ENCODE results near the gene AKAP6. TPM values are rescaled to one million over a fixed set of nuclear protein-coding genes. Genes with fewer than 3 reads are reported as not detected.
"Not testable (repeated sequence)": the region's sequence is repeated elsewhere in the genome, so short reads cannot be mapped to it uniquely, and the experiment has no call there.

The AKAP6 gene
- total RNA-seq, 1 donor from 2014 or later = 1.3 TPM

GRCh38 chr14:32770422-32770821 is 441.3 kb downstream of the AKAP6 start:
- TF ChIP-seq CTCF (IDR thresholded peaks at IDR 0.05; ENCODE audit: insufficient read depth, low read length, poor library complexity, severe bottlenecking) = no peak
- Histone ChIP-seq H3K27me3 (ENCODE audit: control insufficient read depth, insufficient read depth, low read length) (no peaks in the 10 kb centered on the region), H3K4me3 (ENCODE audit: low read depth, low read length) (no peak overlapping the region), H3K36me3 (ENCODE audit: control insufficient read depth, insufficient read depth, low read length) (no peaks in the 10 kb centered on the region)
- DNase-seq (ENCODE audit: low read depth) = no peak

- no peak for DNase-seq (ENCODE audit: low read depth)
- no peak for TF ChIP-seq CTCF (IDR thresholded peaks at IDR 0.05; ENCODE audit: insufficient read depth, low read length, poor library complexity, severe bottlenecking)
- H3K27me3 ChIP-seq (ENCODE audit: control insufficient read depth, insufficient read depth, low read length) = no peaks in the 10 kb centered on the region
- H3K36me3 ChIP-seq (ENCODE audit: control insufficient read depth, insufficient read depth, low read length) = no peaks in the 10 kb centered on the region
- H3K4me3 ChIP-seq (ENCODE audit: low read depth, low read length) = no peak overlapping the region
These were observed 445.1 kb downstream of the AKAP6 start for GRCh38 chr14:32774214-32774613.

GRCh38 chr14:32779840-32780239 is 450.7 kb downstream of the AKAP6 start:
- H3K27me3 ChIP-seq (ENCODE audit: control insufficient read depth, insufficient read depth, low read length) = no peaks in the 10 kb centered on the region
- no peak for DNase-seq (ENCODE audit: low read depth)
- no peaks in the 10 kb centered on the region for H3K36me3 ChIP-seq (ENCODE audit: control insufficient read depth, insufficient read depth, low read length)
- TF ChIP-seq CTCF (IDR thresholded peaks at IDR 0.05; ENCODE audit: insufficient read depth, low read length, poor library complexity, severe bottlenecking) = no peak
- H3K4me3 ChIP-seq (ENCODE audit: low read depth, low read length) = no peak overlapping the region

GRCh38 chr14:32784405-32784804 is 455.3 kb downstream of the AKAP6 start:
- Histone ChIP-seq H3K36me3 (ENCODE audit: control insufficient read depth, insufficient read depth, low read length) (no peaks in the 10 kb centered on the region), H3K27me3 (ENCODE audit: control insufficient read depth, insufficient read depth, low read length) (no peaks in the 10 kb centered on the region), H3K4me3 (ENCODE audit: low read depth, low read length) (no peak overlapping the region)
- DNase-seq (ENCODE audit: low read depth) = no peak
- TF ChIP-seq CTCF (IDR thresholded peaks at IDR 0.05; ENCODE audit: insufficient read depth, low read length, poor library complexity, severe bottlenecking) = no peak

- H3K27me3 ChIP-seq (ENCODE audit: control insufficient read depth, insufficient read depth, low read length) = no peaks in the 10 kb centered on the region
- H3K36me3 ChIP-seq (ENCODE audit: control insufficient read depth, insufficient read depth, low read length) = no peaks in the 10 kb centered on the region
- no peak for TF ChIP-seq CTCF (IDR thresholded peaks at IDR 0.05; ENCODE audit: insufficient read depth, low read length, poor library complexity, severe bottlenecking)
- no peak overlapping the region for H3K4me3 ChIP-seq (ENCODE audit: low read depth, low read length)
- DNase-seq (ENCODE audit: low read depth) = no peak
These were observed 456.5 kb downstream of the AKAP6 start for GRCh38 chr14:32785585-32785984.

- H3K27me3 ChIP-seq (ENCODE audit: control insufficient read depth, insufficient read depth, low read length) = no peaks in the 10 kb centered on the region
- no peaks in the 10 kb centered on the region for H3K36me3 ChIP-seq (ENCODE audit: control insufficient read depth, insufficient read depth, low read length)
- no peak overlapping the region for H3K4me3 ChIP-seq (ENCODE audit: low read depth, low read length)
- TF ChIP-seq CTCF (IDR thresholded peaks at IDR 0.05; ENCODE audit: insufficient read depth, low read length, poor library complexity, severe bottlenecking) = no peak
- no peak for DNase-seq (ENCODE audit: low read depth)
These were observed 457.8 kb downstream of the AKAP6 start for GRCh38 chr14:32786886-32787285.

- not testable (repeated sequence) for DNase-seq (ENCODE audit: low read depth); H3K36me3 ChIP-seq (ENCODE audit: control insufficient read depth, insufficient read depth, low read length); H3K4me3 ChIP-seq (ENCODE audit: low read depth, low read length); H3K27me3 ChIP-seq (ENCODE audit: control insufficient read depth, insufficient read depth, low read length)
These were observed 463.9 kb downstream of the AKAP6 start for GRCh38 chr14:32793033-32793432.

Measured in kidney epithelial cell (primary cell).